B cell (primary cell): ENCODE results near the gene ARAP2. TPM values are rescaled to one million over a fixed set of nuclear protein-coding genes. Genes with fewer than 3 reads are reported as not detected.

Source experiments
- ATAC-seq: fragments of 200-7000 bp; cut with Tn5 transposase; one replicate; pipeline ENCODE4 v1.10.0; 2021; ENCODE audit warnings: low read depth, mild to moderate bottlenecking, moderate number of reproducible peaks, moderate library complexity
- CTCF ChIA-PET: fragments of 350-600 bp; sonication (Branson Sonifier 250); formaldehyde crosslinking; loops from one replicate; lab custom pipeline; 2021; ENCODE audit warnings: antibody characterized with exemption, inconsistent platforms; lab: Charles Lee
- POLR2A ChIA-PET: fragments of 350-600 bp; sonication (Branson Sonifier 250); formaldehyde crosslinking; loops from one replicate; lab custom pipeline; 2021; ENCODE audit warnings: antibody characterized with exemption; lab: Charles Lee
- DNase-seq: peaks from one replicate; pipeline ENCODE4 v3.0.0; 2013
- H2AFZ ChIP-seq: 2 replicates; pipeline ENCODE4 v1.6.1; 2012; ENCODE audit warnings: mild to moderate bottlenecking, low read depth, low read length; ENCODE audit not compliant: insufficient read depth, poor library complexity, severe bottlenecking
- H3K27ac ChIP-seq, 2 donors: 1 replicate in 1 of 2; 2 replicates in 1 of 2; pipeline ENCODE4 v1.5.1; 2012 to 2013; ENCODE audit warnings: low read length in 2 of 2, mild to moderate bottlenecking in 2 of 2, moderate library complexity in 1 of 2
- H3K27me3 ChIP-seq, 4 experiments: fragments of 200-600 bp in 1 of 4; sonication (generic) in 1 of 4; replicated peaks in 1 of 4; 1 replicate in 2 of 4; 2 replicates in 2 of 4; pipeline versions ENCODE4 v1.6.1 to v1.7.0; 2013 to 2016; ENCODE audit warnings: low read length in 3 of 4, mild to moderate bottlenecking in 2 of 4, mixed read lengths in 1 of 4, moderate library complexity in 1 of 4; ENCODE audit not compliant: insufficient read depth in 4 of 4, control insufficient read depth in 3 of 4; ENCODE audit errors: control extremely low read depth in 1 of 4
- H3K36me3 ChIP-seq, 2 experiments: replicated peaks in 1 of 2; 1 replicate in 1 of 2; 2 replicates in 1 of 2; pipeline versions ENCODE4 v1.6.1 to v1.7.1; 2013; ENCODE audit warnings: low read length in 1 of 2; ENCODE audit not compliant: insufficient read depth in 2 of 2, control insufficient read depth in 1 of 2; ENCODE audit errors: control extremely low read depth in 1 of 2, extremely low read depth in 1 of 2
- H3K4me1 ChIP-seq, 2 donors: fragments of 200-600 bp in 1 of 2; sonication (generic) in 1 of 2; 1 replicate in 1 of 2; 2 replicates in 1 of 2; pipeline versions ENCODE4 v1.5.1 to v1.6.1; 2013 to 2017; ENCODE audit warnings: low read length in 2 of 2; ENCODE audit not compliant: control insufficient read depth in 2 of 2, insufficient read depth in 2 of 2
- H3K4me2 ChIP-seq: replicated peaks from 2 replicates; pipeline ENCODE3; 2012; ENCODE audit warnings: mild to moderate bottlenecking, low read depth, low read length; ENCODE audit not compliant: poor library complexity, severe bottlenecking
- H3K4me3 ChIP-seq, 5 experiments: fragments of 200-600 bp in 1 of 5; sonication (generic) in 1 of 5; 1 replicate in 3 of 5; 2 replicates in 2 of 5; pipeline versions ENCODE4 v1.5.1 to v1.7.0; 2011 to 2016; ENCODE audit warnings: low read length in 4 of 5, mild to moderate bottlenecking in 4 of 5, low read depth in 2 of 5, control low read depth in 1 of 5, moderate library complexity in 1 of 5; ENCODE audit not compliant: insufficient read depth in 1 of 5; ENCODE audit errors: control extremely low read depth in 1 of 5, extremely low read depth in 1 of 5
- H3K79me2 ChIP-seq: fragments of 200-600 bp; sonication (generic); one replicate; pipeline ENCODE4 v1.6.0; 2016; ENCODE audit warnings: low read length; ENCODE audit not compliant: control insufficient read depth, insufficient read depth
- H3K9ac ChIP-seq: fragments of 200-600 bp; sonication (generic); 2 replicates; pipeline ENCODE4 v1.6.1; 2017; ENCODE audit warnings: mild to moderate bottlenecking, low read length, moderate library complexity
- H3K9me3 ChIP-seq, 3 donors: one replicate each; pipeline versions ENCODE4 v1.6.1 to v1.7.1; 2013; ENCODE audit warnings: low read length in 2 of 3; ENCODE audit not compliant: control insufficient read depth in 2 of 3, insufficient read depth in 1 of 3; ENCODE audit errors: control extremely low read depth in 1 of 3
- H4K20me1 ChIP-seq: 2 replicates; pipeline ENCODE4 v1.6.0; 2012; ENCODE audit warnings: mild to moderate bottlenecking, low read length; ENCODE audit not compliant: insufficient read depth, control insufficient read depth, poor library complexity, severe bottlenecking
- H3K27ac Mint-ChIP-seq: one replicate; pipeline ENCODE4 v1.8.0; 2021; ENCODE audit warnings: mixed read lengths
- H3K27me3 Mint-ChIP-seq: one replicate; pipeline ENCODE4 v1.8.0; 2021; ENCODE audit warnings: mixed read lengths
- H3K4me1 Mint-ChIP-seq: one replicate; pipeline ENCODE4 v1.8.0; 2021; ENCODE audit warnings: mixed read lengths
- H3K4me3 Mint-ChIP-seq: one replicate; pipeline ENCODE4 v1.8.0; 2021; ENCODE audit warnings: mixed read lengths
- H3K9me3 Mint-ChIP-seq: one replicate; pipeline ENCODE4 v1.8.0; 2022; ENCODE audit warnings: mixed read lengths; ENCODE audit not compliant: insufficient read depth
- EZH2 ChIP-seq: IDR thresholded peaks from 2 replicates; pipeline ENCODE4 v1.6.1; 2012; ENCODE audit warnings: borderline replicate concordance, low read depth, mild to moderate bottlenecking, moderate library complexity, low read length; ENCODE audit not compliant: insufficient read depth, poor library complexity, severe bottlenecking
- WGBS: methylation state at CpG from one replicate; pipeline ENCODE4 v1.1.5; 2013; ENCODE audit warnings: missing lambda C conversion rate; ENCODE audit not compliant: insufficient coverage; 5-methylcytosine and 5-hydroxymethylcytosine counted together
- intact Hi-C: fragments of 100-400 bp; cut with micrococcal nuclease; formaldehyde crosslinking; loops from one replicate; pipeline ENCODE4 v1.10.0; 2022
- polyA plus RNA-seq: library from polyadenylated mRNA; depleted of rRNA; stranded (reverse); fragments of >200 nt; gene quantifications from 2 replicates; pipeline ENCODE4 v1.2.3, GENCODE V29; 2012
- total RNA-seq, 2 donors: library from RNA; stranded (reverse); fragments of 120-200 nt in 1 of 2; gene quantifications; 1 replicate in 1 of 2; 2 replicates in 1 of 2; pipeline versions ENCODE4 v1.2.3 to v1.2.4, GENCODE V29; 2013 to 2022
- TF ChIP-seq, protein P1 (sequence below): fragments of 200-600 bp; IDR thresholded peaks from one replicate; pipeline ENCODE4 v1.8.0; 2022; ENCODE audit warnings: antibody characterized with exemption, mild to moderate bottlenecking

Gene ARAP2
- total and polyA plus RNA-seq, 2 donors (not counting 1 experiment from before 2014, with no cell fraction given) = 13.2 to 88.0 TPM

GRCh38 chr4:36209941-36210649, 34.2 kb downstream of the ARAP2 start:
- H4K20me1 ChIP-seq = peaks cover 4% of the 10 kb centered on the region
- intact Hi-C loops = no loop called here
- Mint-ChIP-seq H3K9me3 (no peaks in the 10 kb centered on the region), H3K4me1 (peaks cover 19% of the 10 kb centered on the region), H3K27me3 (no peaks in the 10 kb centered on the region), H3K4me3 (no peak overlapping the region), H3K27ac (no peak overlapping the region)
- ChIA-PET CTCF (interaction anchor here (0.8 kb wide), 1 partner anchor 35 kb away, joined by 3 read pairs; no protein-coding TSS in a partner anchor), POLR2A (no interaction called here)
- H3K9ac ChIP-seq = no peak overlapping the region
- peaks cover 19% of the 10 kb centered on the region for H3K79me2 ChIP-seq
- DNase-seq = no peak
- peaks cover 6% of the 10 kb centered on the region in 2 donors for H3K4me1 ChIP-seq
- peaks cover 25 to 26% of the 10 kb centered on the region in 2 experiments for H3K36me3 ChIP-seq
- TF ChIP-seq EZH2 = no peak
- TF ChIP-seq, protein P1, sequence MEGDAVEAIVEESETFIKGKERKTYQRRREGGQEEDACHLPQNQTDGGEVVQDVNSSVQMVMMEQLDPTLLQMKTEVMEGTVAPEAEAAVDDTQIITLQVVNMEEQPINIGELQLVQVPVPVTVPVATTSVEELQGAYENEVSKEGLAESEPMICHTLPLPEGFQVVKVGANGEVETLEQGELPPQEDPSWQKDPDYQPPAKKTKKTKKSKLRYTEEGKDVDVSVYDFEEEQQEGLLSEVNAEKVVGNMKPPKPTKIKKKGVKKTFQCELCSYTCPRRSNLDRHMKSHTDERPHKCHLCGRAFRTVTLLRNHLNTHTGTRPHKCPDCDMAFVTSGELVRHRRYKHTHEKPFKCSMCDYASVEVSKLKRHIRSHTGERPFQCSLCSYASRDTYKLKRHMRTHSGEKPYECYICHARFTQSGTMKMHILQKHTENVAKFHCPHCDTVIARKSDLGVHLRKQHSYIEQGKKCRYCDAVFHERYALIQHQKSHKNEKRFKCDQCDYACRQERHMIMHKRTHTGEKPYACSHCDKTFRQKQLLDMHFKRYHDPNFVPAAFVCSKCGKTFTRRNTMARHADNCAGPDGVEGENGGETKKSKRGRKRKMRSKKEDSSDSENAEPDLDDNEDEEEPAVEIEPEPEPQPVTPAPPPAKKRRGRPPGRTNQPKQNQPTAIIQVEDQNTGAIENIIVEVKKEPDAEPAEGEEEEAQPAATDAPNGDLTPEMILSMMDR = no peak
- H2AFZ ChIP-seq = no peak overlapping the region
- no peak overlapping the region for H3K4me3 ChIP-seq
- no peaks in the 10 kb centered on the region for H3K9me3 ChIP-seq
- WGBS = no CpG with 5 or more reads among the region's 7 CpGs
- no peaks in the 10 kb centered on the region for H3K27me3 ChIP-seq
- H3K4me2 ChIP-seq = no peak overlapping the region
- no peak overlapping the region for H3K27ac ChIP-seq
- ATAC-seq = no peak

- Histone ChIP-seq H2AFZ (no peak overlapping the region), H3K4me1 (peaks cover 6% of the 10 kb centered on the region in 2 donors), H3K79me2 (peaks cover 10% of the 10 kb centered on the region), H3K4me3 (no peak overlapping the region), H3K27ac (no peak overlapping the region), H3K36me3 (peaks cover 25 to 26% of the 10 kb centered on the region in 2 experiments), H3K9ac (peak overlapping the region; percentile 8), H3K4me2 (no peak overlapping the region), H3K27me3 (no peaks in the 10 kb centered on the region), H4K20me1 (peaks cover 2% of the 10 kb centered on the region), H3K9me3 (no peaks in the 10 kb centered on the region)
- POLR2A ChIA-PET = no interaction called here
- Mint-ChIP-seq H3K27ac (no peak overlapping the region), H3K4me3 (no peak overlapping the region), H3K27me3 (no peaks in the 10 kb centered on the region), H3K9me3 (no peaks in the 10 kb centered on the region), H3K4me1 (peaks cover 14% of the 10 kb centered on the region)
- DNase-seq = no peak
- TF ChIP-seq, protein P1 = no peak
- no peak for TF ChIP-seq EZH2
- WGBS = no CpG with 5 or more reads among the region's 4 CpGs
- intact Hi-C loops = no loop called here
- ATAC-seq = no peak
- CTCF ChIA-PET = interaction anchor here (0.8 kb wide), 1 partner anchor 36 kb away, joined by 3 read pairs; no protein-coding TSS in a partner anchor
Observed at GRCh38 chr4:36208893-36209473, 35.3 kb downstream of the ARAP2 start.
